Activated T-cell treated with anti-CD3 and anti-CD28 coated beads for 24 hours (primary cell): ENCODE data around the gene CLCNKB.
A peak's percentile ranks its signal among the peaks of the same experiment; 100 is the strongest.
"Not testable (repeated sequence)": the region's sequence is repeated elsewhere in the genome, so short reads cannot be mapped to it uniquely, and the experiment has no call there.

Source experiments
- DNase-seq: peaks from one replicate; pipeline ENCODE4 v3.0.0-alpha.2; 2020; ENCODE audit warnings: low read depth

CLCNKB gene

DNA sequence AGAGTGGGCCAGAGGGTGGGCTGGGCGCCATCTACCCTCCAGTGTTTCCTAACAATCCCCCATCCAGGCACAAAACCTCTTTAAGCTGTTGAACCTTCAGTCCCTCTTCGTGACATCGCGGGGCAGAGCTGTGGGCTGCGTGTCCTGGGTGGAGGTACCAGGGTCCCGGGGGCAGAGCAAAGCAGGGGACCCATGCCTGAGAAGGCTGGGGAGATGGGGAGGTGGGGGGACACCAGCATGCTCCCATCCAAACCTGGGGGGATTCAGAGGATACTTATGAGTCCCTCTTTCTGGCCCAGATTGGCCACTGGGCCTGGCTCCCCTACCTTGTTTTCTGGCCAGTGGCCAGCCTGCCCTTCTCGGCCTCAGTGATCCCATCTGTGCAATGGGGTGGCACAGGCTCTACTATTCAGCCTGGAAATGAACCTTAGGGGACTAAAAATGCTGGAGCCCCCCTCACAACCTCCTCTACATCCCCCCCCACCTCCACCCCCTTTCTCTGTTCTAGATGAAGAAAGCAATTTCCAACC is 10.4 kb upstream of the CLCNKB start:
- not testable (repeated sequence) for DNase-seq

DNA sequence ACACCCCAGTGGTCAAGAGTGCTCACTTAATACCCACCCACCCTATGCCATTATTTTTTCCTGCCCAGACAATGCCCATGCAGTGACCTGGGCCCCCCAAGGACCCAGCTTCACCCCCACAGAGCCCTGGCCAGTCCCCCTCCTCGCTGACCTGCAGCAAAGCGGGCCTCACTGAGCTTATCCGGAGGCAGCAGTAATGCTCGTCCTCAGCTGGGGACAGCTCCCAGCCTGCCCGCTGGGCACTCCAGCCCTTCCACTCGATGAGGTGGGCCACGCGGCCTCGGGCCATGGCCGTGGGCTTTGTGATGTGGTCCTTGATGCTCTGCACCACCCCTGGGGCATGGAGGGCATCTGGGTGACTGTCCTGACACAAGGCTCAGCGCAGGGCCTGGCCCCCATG is 7.1 kb upstream of the CLCNKB start:
- DNase-seq: not testable (repeated sequence)

DNA sequence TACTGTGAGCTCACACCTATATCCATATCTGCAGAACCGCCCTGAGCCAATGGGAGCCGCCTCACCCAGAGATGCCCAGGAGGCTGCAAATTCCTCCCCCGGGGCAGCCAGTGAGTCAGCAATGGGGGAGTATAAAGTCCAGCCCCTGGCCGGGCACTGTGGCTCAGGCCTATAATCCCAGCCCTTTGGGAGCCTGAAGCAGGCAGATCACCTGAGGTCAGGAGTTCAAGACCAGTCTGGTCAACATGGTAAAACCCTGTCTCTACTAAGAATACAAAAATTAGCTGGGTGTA is 5.0 kb upstream of the CLCNKB start:
- DNase-seq: no peak

DNA sequence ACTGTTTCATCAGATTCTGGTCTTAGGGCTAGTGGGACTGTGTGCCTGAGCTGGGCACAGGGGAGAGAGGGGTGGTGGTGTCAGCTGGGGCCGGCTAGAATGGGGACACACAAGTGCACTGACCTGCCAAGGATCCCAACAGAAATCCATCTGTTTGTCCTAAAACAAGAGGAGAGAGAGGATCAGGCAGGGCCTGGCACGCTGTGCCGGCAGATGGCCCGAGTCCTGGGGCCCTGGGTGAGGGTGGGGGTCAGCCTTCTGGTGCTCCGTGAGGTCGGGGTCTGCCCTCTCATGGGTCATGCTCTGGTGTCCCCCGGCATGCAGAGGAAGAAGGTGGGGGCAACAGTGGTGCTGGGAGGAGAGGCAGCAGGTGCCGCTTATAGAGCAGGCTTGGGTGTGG is 3.7 kb upstream of the CLCNKB start:
- not testable (repeated sequence) for DNase-seq

DNA sequence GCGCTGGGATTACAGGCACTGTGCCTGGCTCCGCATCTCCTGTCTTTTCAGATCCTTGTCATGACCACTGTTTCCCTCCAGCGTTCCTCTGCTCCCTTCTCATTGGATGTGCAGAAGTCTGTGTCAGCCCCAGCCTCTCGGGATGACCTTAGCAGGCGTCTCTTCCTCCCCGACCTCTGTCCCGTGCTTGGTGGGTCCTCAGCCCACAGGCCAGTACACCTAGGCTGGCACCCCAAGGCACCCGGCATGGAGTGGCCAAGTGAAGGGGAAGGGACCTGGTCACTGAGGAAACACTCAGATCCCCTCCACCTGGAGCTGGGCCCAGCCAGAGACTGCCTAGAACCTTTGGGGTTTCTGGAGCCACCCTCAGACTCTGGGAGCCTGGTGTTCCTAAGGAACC is 2.4 kb upstream of the CLCNKB start:
- no peak for DNase-seq

DNA sequence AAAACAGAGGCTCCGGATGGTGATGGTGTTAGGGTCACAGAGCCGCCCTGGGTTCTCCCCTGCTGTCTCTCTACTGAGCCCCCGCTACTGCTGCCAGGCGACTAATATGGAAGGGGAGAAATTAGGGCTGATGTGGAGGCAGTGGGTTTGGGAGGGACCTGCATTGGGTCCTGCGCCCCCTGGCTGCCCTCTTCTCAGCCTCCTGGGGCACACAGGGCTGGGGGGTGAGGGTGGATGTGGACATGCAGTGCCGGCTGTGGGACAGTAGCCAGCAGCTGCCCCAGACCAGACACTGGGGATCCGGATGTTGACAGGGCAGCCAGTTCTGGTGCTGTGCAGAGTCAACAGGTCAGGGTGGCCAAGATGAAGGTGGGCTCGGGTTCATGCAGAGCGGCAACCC is 1.5 kb upstream of the CLCNKB start:
- no peak for DNase-seq

DNA sequence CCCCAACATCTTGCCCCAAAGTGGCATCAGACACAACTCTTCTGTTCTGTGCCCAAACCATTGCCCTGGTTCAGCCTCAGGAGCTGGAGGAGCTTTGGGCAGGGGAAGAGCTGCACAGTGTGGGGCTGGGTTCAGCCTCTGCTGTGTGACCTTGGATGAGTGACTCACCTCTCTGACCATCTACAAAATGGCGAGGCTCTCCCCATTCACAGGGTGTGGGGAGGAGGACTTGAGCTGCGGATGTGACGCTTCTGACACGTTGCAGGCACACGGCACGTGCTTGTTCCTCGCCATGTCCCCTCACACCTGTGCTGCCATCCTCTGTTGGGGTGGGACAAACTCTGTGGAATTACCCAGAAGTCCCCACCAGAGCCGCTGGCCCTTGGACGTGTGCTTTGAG is 928 bp upstream of the CLCNKB start:
- not testable (repeated sequence) for DNase-seq

DNA sequence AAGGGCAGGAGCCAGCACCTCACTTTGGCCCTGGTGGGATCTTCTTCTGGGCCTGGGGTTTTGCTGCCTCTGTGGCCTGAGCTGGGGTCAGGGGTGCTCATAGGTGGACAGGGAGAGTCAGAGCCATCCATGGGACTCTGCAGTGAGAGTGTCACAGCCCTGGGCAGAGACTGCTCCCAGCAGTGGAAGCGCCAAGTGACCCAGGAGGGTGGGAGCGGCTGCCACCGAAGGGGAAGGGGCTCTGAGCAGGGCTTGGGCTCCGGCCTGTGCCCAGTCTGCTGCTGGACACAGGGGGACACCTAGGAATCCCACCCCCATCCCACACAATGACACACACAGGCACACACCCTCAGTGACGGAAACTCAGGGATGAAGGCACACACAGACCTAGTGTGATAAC is 368 bp downstream of the CLCNKB start:
- no peak for DNase-seq

DNA sequence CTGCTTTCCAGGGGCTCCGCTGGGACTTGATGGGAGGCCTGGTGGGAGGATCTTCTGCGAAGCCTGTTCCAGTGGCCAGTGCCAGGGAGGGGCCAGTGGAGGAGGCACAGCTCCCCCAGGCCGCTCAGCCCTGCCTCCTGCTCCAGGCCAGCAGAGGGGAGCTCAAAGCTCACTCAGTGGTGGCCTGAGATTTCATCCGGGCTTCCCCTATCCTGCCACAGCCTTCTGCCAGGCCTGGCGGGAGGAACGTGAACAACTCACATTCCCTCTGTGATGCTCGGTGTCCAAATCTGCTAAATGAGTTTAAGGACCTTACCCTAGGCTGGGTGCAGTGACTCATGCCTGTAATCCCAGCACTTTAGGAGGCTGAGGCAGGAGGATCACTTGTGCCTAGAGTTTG is 3.3 kb downstream of the CLCNKB start:
- no peak for DNase-seq

DNA sequence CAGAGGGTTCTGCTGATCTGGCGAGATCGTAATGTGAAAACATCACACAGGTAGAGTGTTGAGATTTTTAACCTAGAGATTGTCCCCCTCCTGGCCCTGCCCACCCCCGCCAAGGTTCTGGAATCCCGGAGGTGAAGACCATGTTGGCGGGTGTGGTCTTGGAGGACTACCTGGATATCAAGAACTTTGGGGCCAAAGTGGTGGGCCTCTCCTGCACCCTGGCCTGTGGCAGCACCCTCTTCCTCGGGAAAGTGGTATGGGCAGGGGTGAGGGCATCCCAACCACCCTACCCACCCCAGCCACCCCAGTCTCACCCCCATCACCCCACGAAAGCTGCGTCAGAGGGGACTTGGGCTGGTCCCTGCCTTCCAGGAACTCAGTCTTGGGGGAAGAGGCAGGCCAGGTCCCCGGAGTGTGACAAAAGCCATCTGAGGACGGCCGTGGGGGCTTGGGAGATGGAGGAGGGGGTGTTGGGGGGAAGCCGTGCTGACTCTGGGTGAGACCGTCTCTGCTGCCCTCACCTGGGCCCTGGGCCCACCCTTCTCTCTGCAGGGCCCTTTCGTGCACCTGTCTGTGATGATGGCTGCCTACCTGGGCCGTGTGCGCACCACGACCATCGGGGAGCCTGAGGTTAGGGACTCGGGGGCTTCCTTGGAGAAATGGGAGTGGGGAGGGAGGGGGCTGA is 4.4 kb downstream of the CLCNKB start:
- DNase-seq: no peak

DNA sequence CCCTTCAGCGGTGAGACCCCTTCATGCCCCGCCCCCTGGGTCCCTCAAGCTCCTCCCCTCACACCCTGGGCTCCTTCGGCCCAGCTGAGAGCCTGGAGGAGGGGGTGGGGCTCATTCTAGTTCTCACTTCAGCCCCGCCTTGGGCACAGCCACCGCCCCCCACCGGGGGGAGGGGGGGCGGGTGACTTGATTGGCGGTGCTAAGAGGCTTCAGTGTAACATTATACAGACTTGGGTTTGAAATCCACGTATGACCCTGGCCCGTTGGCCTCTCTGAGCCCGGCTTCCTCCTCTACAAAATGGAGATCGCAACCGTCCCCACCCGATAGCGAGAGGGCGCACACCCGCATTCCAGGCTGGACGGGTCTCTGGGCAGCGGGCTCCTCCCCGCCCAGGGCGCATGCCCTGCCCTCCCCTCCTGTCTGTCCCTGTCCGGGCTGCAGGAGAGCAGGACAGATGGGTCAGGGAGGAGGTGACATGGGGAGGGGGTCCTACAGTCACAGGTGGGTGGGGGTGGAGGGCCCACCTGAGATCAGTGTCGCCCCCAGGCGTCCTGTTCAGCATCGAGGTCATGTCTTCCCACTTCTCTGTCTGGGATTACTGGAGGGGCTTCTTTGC is 5.1 kb downstream of the CLCNKB start:
- peak; percentile 28 for DNase-seq

DNA sequence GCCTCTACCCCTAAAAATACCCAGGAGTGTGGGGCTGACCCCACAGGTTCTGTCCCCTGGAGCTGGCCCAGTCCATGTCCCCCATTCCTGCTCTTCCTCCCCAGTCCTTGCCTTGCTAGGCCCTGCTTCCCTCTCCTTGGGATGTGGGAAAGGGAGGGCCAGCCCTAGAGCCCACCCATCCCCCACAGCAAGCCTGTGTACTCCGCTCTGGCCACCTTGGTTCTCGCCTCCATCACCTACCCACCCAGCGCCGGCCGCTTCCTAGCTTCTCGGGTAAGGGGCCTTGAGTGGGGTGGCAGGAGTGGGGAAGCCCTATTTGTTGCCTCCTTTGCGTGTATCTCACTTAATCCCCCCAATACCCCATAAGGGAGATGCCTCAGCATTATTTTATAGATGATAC is 6.7 kb downstream of the CLCNKB start:
- no peak for DNase-seq

DNA sequence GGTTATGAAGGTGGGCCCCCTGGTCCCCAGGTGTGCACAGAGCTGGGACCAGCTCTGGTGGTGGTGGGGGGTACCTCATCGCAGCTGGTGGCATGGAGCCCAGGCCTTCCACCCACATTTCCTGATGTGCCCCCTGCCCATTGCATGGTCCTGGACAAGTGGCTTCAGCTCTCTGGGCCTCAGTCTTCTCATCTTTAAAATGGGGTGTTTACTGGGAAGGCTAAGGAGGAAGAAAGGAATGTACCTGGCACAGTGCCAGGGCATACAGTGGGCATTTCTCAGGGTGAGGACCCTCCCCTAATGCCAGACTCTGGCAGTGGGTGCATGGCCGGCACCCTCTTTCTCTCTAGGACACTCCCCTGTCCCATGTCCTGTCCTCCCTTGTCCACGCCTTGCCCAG is 7.5 kb downstream of the CLCNKB start:
- DNase-seq: no peak

DNA sequence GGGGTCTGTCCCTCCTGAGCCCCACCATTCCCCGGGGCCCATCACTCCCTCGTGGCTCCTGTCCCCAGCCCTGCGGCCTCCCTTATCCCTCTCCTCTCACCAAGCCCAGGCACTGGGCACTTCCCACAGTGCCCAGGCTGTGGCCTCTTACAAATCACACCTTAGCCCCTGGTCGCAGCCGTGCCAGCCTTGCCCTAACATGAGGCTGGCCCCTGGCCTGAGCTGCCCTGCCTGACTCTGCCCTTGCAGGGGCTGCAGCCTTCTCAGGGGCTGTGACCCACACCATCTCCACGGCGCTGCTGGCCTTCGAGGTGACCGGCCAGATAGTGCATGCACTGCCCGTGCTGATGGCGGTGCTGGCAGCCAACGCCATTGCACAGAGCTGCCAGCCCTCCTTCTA is 8.4 kb downstream of the CLCNKB start:
- DNase-seq: not testable (repeated sequence)

DNA sequence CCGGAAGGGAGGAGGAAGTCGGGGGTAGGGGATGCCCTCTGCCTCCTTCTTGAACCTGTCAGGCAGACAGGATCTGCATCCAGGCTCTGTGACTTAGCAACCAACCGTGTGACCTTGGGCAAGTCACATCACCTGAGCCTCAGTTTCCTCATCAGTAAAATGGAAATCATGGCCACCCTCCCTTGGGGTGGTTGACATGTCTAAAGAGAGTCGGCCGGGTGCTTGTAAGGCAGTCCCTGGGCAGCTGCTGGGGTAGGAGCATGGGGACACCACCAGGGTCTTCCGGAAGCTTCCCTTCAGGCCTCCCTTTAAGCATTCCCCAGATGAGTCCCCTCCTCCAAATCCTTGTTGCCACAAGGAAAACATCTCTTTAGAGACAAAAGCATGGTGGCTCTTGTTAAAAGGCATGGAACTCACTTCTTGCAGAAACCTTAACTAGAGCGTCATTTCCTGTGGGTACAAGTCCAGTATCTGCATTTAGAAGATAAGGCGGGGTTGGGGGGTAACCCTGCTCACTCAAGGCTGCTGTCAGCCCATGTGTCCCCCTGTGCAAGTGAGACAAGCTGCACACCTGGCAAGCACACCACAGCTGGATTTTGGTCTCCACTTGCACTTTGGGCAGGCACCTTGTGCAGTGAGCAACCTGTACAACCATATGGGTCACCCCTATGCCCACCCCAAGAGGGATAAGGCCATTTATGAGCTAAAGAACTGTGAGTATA is 10.4 kb downstream of the CLCNKB start:
- DNase-seq: no peak

DNA sequence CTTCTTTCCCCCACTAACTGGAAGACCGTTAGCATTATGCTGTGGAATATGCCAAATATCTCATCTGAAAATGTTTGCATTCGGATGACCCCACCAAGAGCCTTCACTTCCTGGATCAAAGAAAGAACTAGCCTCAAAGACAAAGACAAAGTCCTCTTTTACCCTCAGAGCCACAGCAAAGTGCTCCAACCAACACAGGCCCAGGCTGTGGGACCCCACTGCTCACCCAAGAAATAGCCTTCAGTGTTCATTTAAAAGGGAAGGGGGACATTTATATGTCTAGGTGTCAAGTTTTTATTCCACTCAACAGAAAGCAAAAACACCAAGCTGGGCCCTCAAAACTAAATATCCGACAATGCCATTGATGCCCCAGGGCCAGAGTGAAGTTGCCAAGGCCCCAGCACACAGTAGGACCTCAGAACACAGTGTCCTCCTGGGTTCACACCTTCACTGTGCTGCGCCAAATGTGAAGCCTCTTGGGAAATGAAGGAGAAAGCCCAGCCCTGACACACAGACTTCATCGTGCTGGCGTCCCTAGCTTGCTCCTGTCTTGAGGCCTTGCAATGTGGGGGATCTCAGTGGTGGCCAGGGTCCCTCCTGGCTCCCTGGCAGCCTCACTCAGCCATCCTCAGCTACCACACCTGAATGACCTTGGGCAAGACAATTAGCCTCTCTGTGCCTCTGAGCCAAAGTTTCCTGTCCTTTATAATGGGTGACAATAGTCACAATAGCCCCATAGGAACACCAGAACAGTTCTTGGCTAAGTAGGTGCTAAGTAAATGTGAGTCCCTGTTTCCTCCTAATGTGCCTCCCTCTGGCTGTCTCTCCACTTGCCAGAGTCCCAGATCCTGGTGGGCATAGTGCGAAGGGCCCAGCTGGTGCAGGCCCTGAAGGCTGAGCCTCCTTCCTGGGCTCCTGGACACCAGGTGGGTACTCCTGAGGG is 11.3 kb downstream of the CLCNKB start:
- DNase-seq: no peak

DNA sequence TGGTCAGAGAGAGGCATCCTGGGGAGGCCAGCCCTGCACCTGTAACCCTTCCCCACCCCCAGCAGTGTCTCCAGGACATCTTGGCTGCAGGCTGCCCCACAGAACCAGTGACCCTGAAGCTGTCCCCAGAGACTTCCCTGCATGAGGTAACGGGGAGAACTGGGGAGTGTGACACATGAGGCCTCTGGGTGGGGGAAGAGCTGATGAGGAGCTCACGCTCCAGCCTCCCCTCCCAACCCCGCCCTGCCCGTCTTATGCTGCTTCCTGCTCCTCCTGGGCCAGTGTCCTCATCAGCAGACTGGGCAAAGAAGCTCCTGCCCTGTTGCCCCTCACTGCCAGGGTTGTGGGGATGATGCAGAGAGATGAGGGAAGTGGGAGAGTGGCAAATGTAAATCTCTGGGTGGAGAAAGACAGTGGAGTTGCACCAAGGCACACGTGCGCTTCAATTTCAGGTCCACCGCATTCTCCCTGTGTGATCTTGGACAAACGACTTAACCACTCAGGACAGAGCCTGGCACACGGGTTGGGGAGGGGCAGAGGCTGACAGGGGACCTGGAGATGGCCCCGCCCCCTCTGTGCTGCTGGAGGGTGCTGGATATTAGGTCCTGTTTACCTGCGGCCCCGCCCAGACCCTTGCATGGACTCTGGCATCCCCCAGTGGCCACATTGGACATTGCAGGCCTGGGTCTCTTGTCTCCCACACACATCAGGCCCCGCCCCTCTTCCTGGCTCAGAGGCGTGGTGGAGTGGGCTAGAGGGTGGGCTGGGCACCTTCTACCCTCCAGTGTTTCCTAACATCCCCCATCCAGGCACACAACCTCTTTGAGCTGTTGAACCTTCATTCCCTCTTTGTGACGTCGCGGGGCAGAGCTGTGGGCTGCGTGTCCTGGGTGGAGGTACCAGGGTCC is 12.3 kb downstream of the CLCNKB start:
- DNase-seq: peak; percentile 80

DNA sequence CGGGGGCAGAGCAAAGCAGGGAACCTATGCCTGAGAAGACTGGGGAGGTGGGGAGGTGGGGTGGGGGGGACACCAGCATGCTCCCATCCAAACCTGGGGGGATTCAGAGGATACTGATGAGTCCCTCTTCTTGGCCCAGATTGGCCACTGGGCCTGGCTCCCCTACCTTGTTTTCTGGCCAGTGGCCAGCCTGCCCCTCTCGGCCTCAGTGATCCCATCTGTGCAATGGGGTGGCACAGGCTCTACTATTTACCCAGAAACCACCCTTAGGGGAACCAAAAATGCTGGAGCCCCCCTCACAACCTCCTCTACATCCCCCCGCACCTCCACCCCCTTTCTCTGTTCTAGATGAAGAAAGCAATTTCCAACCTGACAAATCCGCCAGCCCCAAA is 12.9 kb downstream of the CLCNKB start:
- not testable (repeated sequence) for DNase-seq

DNA sequence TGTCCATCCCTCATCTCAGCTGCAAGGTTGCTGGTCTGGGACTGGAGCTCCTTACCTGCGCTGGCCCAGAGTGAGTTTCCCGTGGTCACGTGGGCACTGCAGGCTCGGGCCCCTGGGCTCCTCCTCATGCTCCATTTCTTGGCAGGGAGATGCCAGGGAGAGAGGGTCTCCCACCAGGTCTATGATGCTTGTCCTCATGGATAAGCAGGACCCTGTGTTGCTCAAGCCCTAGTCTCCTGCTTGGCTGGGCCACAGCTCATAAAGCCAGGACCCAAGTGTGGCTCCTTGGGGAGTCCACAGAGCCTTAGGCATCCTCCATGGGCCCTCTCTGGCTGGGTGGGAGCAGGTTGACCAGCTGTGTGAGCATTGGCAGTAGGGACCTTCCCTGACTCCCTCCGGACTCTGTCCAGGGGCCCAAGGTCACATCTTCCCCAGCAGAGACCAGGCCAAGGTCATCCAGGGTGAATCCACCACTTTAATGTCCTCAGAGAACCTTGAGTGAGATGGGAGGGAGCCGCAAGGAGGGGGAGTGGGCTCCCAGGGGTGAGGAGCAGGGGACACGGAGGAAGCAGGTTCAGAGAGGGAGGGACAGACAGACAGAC is 13.8 kb downstream of the CLCNKB start:
- not testable (repeated sequence) for DNase-seq

DNA sequence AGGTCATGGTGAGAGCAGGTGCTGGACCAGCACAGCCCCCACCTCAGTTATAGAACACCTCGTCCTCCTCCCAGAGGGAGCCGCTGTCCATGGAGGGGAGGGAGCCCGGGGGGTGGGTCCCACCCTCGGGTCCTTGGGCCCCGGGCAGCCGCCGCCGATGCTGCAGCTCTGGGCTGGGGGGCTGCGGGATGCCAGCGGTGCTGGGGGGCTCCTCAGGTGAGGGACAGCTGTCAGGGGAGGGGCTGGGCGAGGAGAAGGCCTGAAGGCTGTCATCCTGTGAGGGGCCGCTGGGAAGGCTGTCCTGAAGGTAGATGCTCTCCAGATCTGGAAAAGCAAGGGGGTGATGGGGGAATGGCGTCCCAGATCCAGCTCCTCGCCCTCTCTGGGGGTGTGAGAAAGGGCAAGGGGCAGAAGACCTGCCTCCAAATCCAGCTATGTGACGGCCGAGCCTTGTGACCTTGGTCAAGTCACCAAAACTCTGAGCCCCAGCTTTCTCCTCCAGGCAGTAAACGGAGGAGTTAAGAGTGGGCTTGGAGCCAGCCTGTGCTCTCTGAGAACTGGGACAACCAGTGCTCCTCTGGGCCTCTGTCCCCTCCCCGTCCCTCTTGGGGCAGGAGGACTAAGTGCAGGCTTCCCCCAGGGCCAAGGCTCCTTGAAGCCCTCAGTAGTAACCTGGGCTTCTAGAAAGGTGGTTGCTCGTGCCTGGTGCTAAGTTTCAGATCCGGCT is 15.0 kb downstream of the CLCNKB start:
- not testable (repeated sequence) for DNase-seq
